Neuronal stem cell (in vitro differentiated cells): ENCODE data around the gene TXLNA.

Experiments
- DNase-seq: peaks from one replicate; pipeline ENCODE4 v3.0.0-alpha.2; 2013; ENCODE audit warnings: low spot score
- H2AFZ ChIP-seq: one replicate; pipeline ENCODE4 v1.6.1; 2013; ENCODE audit warnings: mild to moderate bottlenecking, low read length, inconsistent platforms
- H2AK5ac ChIP-seq: 2 replicates; pipeline ENCODE4 v1.6.1; 2013; ENCODE audit warnings: low read depth, mild to moderate bottlenecking, inconsistent platforms, low read length, moderate library complexity, mixed read lengths
- H2BK120ac ChIP-seq: 2 replicates; pipeline ENCODE4 v1.6.1; 2013; ENCODE audit warnings: low read depth, mild to moderate bottlenecking, inconsistent platforms, low read length, moderate library complexity, mixed read lengths
- H2BK12ac ChIP-seq: one replicate; pipeline ENCODE4 v1.6.1; 2013; ENCODE audit warnings: low read length, inconsistent platforms
- H2BK15ac ChIP-seq: 2 replicates; pipeline ENCODE4 v1.6.1; 2013; ENCODE audit warnings: mild to moderate bottlenecking, low read length, inconsistent platforms, mixed read lengths
- H2BK5ac ChIP-seq: one replicate; pipeline ENCODE4 v1.6.1; 2013; ENCODE audit warnings: inconsistent platforms, mild to moderate bottlenecking, low read length, moderate library complexity
- H3K14ac ChIP-seq: one replicate; pipeline ENCODE4 v1.6.1; 2013; ENCODE audit warnings: low read length, inconsistent platforms
- H3K18ac ChIP-seq: 2 replicates; pipeline ENCODE4 v1.6.1; 2013; ENCODE audit warnings: low read length, inconsistent platforms
- H3K23ac ChIP-seq: 2 replicates; pipeline ENCODE4 v1.6.1; 2013; ENCODE audit warnings: low read depth, mild to moderate bottlenecking, mixed read lengths, low read length, inconsistent platforms; ENCODE audit not compliant: poor library complexity
- H3K27ac ChIP-seq: replicated peaks from 3 replicates; pipeline ENCODE4 v1.5.1; 2013; ENCODE audit warnings: low read length, inconsistent platforms
- H3K27me3 ChIP-seq, 3 experiments: 2 replicates each; pipeline ENCODE4 v1.6.1; 2013; ENCODE audit warnings: low read length in 3 of 3, mild to moderate bottlenecking in 2 of 3, inconsistent platforms in 1 of 3, low read depth in 1 of 3, mixed read lengths in 1 of 3, moderate library complexity in 1 of 3; ENCODE audit not compliant: control insufficient read depth in 3 of 3, insufficient read depth in 3 of 3
- H3K36me3 ChIP-seq, 2 donors: replicated peaks in 1 of 2; 2 replicates each; pipeline ENCODE4 v1.6.1; 2013; ENCODE audit warnings: low read length in 2 of 2; ENCODE audit not compliant: control insufficient read depth in 2 of 2, insufficient read depth in 2 of 2
- H3K4ac ChIP-seq: 2 replicates; pipeline ENCODE4 v1.6.1; 2013; ENCODE audit warnings: inconsistent platforms, mild to moderate bottlenecking, low read length, moderate library complexity
- H3K4me1 ChIP-seq, 2 donors: 1 replicate in 1 of 2; 2 replicates in 1 of 2; pipeline ENCODE4 v1.6.1; 2013; ENCODE audit warnings: low read length in 2 of 2, low read depth in 1 of 2; ENCODE audit not compliant: control insufficient read depth in 2 of 2, insufficient read depth in 1 of 2
- H3K4me2 ChIP-seq: one replicate; pipeline ENCODE4 v1.6.1; 2013; ENCODE audit warnings: mild to moderate bottlenecking, low read length, inconsistent platforms; ENCODE audit not compliant: insufficient read depth, poor library complexity, severe bottlenecking
- H3K4me3 ChIP-seq, 2 donors: 2 replicates each; pipeline ENCODE4 v1.5.1; 2013; ENCODE audit warnings: low read length in 2 of 2, mild to moderate bottlenecking in 2 of 2, inconsistent platforms in 1 of 2, moderate library complexity in 1 of 2
- H3K79me1 ChIP-seq: one replicate; pipeline ENCODE4 v1.6.1; 2013; ENCODE audit warnings: low read depth, mild to moderate bottlenecking, inconsistent platforms, low read length, moderate library complexity
- H3K9ac ChIP-seq: one replicate; pipeline ENCODE4 v1.6.1; 2013; ENCODE audit warnings: mild to moderate bottlenecking, low read depth, low read length, inconsistent platforms; ENCODE audit not compliant: poor library complexity
- H3K9me3 ChIP-seq, 2 donors: replicated peaks in 1 of 2; 2 replicates each; pipeline versions ENCODE3 to v1.6.1; 2013; ENCODE audit warnings: low read length in 2 of 2, mild to moderate bottlenecking in 2 of 2, inconsistent platforms in 1 of 2, low read depth in 1 of 2, mixed read lengths in 1 of 2, moderate library complexity in 1 of 2; ENCODE audit not compliant: control insufficient read depth in 2 of 2, insufficient read depth in 1 of 2
- H4K8ac ChIP-seq: one replicate; pipeline ENCODE4 v1.6.1; 2013; ENCODE audit warnings: low read depth, mild to moderate bottlenecking, inconsistent platforms, low read length, moderate library complexity
- H4K91ac ChIP-seq: one replicate; pipeline ENCODE4 v1.6.1; 2013; ENCODE audit warnings: low read length, low read depth, mild to moderate bottlenecking, inconsistent platforms; ENCODE audit not compliant: poor library complexity
- WGBS, 2 donors: extraction: QIAGEN DNeasy Blood & Tissue Kit; methylation state at CpG; one replicate each; pipeline ENCODE4 v1.1.7; 2013; ENCODE audit warnings: missing lambda C conversion rate in 2 of 2, mixed read lengths in 1 of 2; ENCODE audit not compliant: insufficient read length in 2 of 2, insufficient replicate concordance in 1 of 2; ENCODE audit errors: extremely low coverage in 2 of 2; 5-methylcytosine and 5-hydroxymethylcytosine counted together

The TXLNA gene

DNA sequence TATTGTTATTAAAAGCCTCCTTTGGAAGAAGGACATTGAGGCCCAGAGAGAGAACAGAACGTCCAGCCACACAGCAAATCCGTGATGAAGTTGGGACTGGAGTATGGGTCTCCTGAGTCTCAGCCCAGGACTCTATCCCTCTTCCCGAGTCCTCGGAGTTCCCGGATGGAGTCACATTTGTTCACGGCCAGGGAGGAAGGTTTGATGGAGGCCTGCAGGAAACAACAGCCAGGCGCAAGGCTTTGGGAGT lies 357 bp upstream of the TXLNA start:
- Histone ChIP-seq H3K9ac (no peak overlapping the region), H3K4me3 (peak overlapping the region in 1 of 2 donors; percentile 71), H3K23ac (peak overlapping the region; percentile 99), H3K4me2 (peak overlapping the region; percentile 100), H3K36me3 (peaks cover 13 to 48% of the 10 kb centered on the region in 2 donors), H3K18ac (peak overlapping the region; percentile 62), H3K9me3 (no peaks in the 10 kb centered on the region), H2BK5ac (peak overlapping the region; percentile 77), H4K8ac (no peak overlapping the region), H3K79me1 (peaks cover 11% of the 10 kb centered on the region), H2AFZ (peak overlapping the region; percentile 94), H2BK120ac (no peak overlapping the region), H4K91ac (no peak overlapping the region), H3K4me1 (peaks cover 11 to 15% of the 10 kb centered on the region in 2 donors), H3K4ac (no peak overlapping the region), H3K27ac (peak overlapping the region; percentile 74), H3K27me3 (no peaks in the 10 kb centered on the region), H2BK12ac (no peak overlapping the region), H2AK5ac (no peak overlapping the region), H2BK15ac (no peak overlapping the region), H3K14ac (no peak overlapping the region)
- WGBS, 2 donors = no CpG with 5 or more reads among the region's 7 CpGs
- no peak for DNase-seq

GRCh38 chr1:32180186-32181060 lies 948 bp downstream of the TXLNA start:
- Histone ChIP-seq H3K27me3 (no peaks in the 10 kb centered on the region), H3K4me1 (peaks cover 11 to 15% of the 10 kb centered on the region in 2 donors), H3K79me1 (peaks cover 11% of the 10 kb centered on the region), H2BK120ac (no peak overlapping the region), H3K27ac (peak overlapping the region; percentile 93), H2BK5ac (peak overlapping the region; percentile 77), H3K14ac (peak overlapping the region; percentile 75), H3K36me3 (peaks cover 23 to 47% of the 10 kb centered on the region in 2 donors), H3K4me3 (peak overlapping the region; percentile 71 to 77), H4K91ac (no peak overlapping the region), H3K4me2 (peak overlapping the region; percentile 100), H3K18ac (peak overlapping the region; percentile 78), H3K23ac (peak overlapping the region; percentile 99), H2AK5ac (peak overlapping the region; percentile 87), H4K8ac (no peak overlapping the region), H3K4ac (no peak overlapping the region), H3K9ac (peak overlapping the region; percentile 83), H2BK12ac (no peak overlapping the region), H3K9me3 (no peaks in the 10 kb centered on the region), H2AFZ (peak overlapping the region; percentile 94), H2BK15ac (peak overlapping the region; percentile 84)
- DNase-seq = peak; percentile 20
- WGBS, 2 donors = no CpG with 5 or more reads among the region's 36 CpGs

- Histone ChIP-seq H3K79me1 (peaks cover 11% of the 10 kb centered on the region), H2BK12ac (no peak overlapping the region), H3K27me3 (no peaks in the 10 kb centered on the region), H4K8ac (no peak overlapping the region), H3K4me3 (peak overlapping the region in 1 of 2 donors; percentile 71), H2BK120ac (no peak overlapping the region), H2BK15ac (no peak overlapping the region), H3K14ac (peak overlapping the region; percentile 2), H3K23ac (peak overlapping the region; percentile 23), H3K9me3 (no peaks in the 10 kb centered on the region), H3K9ac (no peak overlapping the region), H3K27ac (no peak overlapping the region), H3K36me3 (peaks cover 23 to 50% of the 10 kb centered on the region in 2 donors), H3K4me2 (peak overlapping the region; percentile 3), H3K4ac (no peak overlapping the region), H2BK5ac (no peak overlapping the region), H2AFZ (no peak overlapping the region), H4K91ac (no peak overlapping the region), H3K18ac (no peak overlapping the region), H2AK5ac (no peak overlapping the region), H3K4me1 (peaks cover 11 to 15% of the 10 kb centered on the region in 2 donors)
- no peak for DNase-seq
- no CpG with 5 or more reads among the region's 9 CpGs for WGBS, 2 donors
Observed at GRCh38 chr1:32181065-32181464, 1.6 kb downstream of the TXLNA start.

DNA sequence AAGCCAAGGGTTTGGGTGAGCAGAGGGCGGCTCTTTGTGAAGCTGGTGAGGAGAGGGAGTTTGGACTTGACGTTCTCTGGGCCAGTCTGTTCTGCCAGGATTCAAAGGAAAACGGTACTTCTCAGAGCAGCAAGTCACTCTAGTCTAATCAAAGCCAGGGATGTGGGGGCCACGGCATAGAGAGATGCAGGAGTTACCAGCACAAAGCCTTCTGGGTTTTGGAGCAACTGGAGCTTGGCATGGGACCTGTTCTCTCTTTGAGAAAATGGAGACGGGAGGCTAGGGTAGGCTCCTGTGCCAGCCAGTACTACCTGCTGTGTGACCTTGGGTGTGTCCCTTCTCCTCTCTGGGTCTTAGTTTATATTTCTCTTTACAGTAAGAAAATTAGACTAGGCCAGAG lies 2.1 kb downstream of the TXLNA start:
- H3K4me2 ChIP-seq = peak overlapping the region; percentile 3
- H2BK5ac ChIP-seq = no peak overlapping the region
- no peak overlapping the region for H3K27ac ChIP-seq
- H2AFZ ChIP-seq = no peak overlapping the region
- no peak overlapping the region for H2BK15ac ChIP-seq
- H3K79me1 ChIP-seq = peaks cover 11% of the 10 kb centered on the region
- peaks cover 11 to 15% of the 10 kb centered on the region in 2 donors for H3K4me1 ChIP-seq
- H3K9me3 ChIP-seq = no peaks in the 10 kb centered on the region
- H3K18ac ChIP-seq = no peak overlapping the region
- H2AK5ac ChIP-seq = no peak overlapping the region
- no peak overlapping the region for H3K9ac ChIP-seq
- no peak for DNase-seq
- H2BK120ac ChIP-seq = no peak overlapping the region
- no peak overlapping the region for H4K91ac ChIP-seq
- H3K23ac ChIP-seq = peak overlapping the region; percentile 23
- H2BK12ac ChIP-seq = no peak overlapping the region
- H3K14ac ChIP-seq = no peak overlapping the region
- H3K4ac ChIP-seq = no peak overlapping the region
- peaks cover 26 to 55% of the 10 kb centered on the region in 2 donors for H3K36me3 ChIP-seq
- no peak overlapping the region for H4K8ac ChIP-seq
- no CpG with 5 or more reads among the region's 5 CpGs for whole genome bisulfite sequencing, 2 donors
- peak overlapping the region in 1 of 2 donors; percentile 71 for H3K4me3 ChIP-seq
- no peaks in the 10 kb centered on the region for H3K27me3 ChIP-seq
